Erythroblast (primary cell): ENCODE data around the gene ZNF358.

Experiments
- GATA1 ChIP-seq: IDR thresholded peaks from 2 replicates; pipeline ENCODE4 v1.6.1; 2011; ENCODE audit warnings: low read depth, mild to moderate bottlenecking, control low read depth, low read length, moderate library complexity
- POLR2A ChIP-seq: IDR thresholded peaks from 2 replicates; pipeline ENCODE4 v1.6.1; 2011; ENCODE audit warnings: mild to moderate bottlenecking, low read length

GRCh38 chr19:7509625-7510024 lies 6.3 kb upstream of the ZNF358 start:
- TF ChIP-seq POLR2A (no peak), GATA1 (no peak)
